Left ventricle myocardium inferior (tissue), 1 donor: ENCODE data around the gene THUMPD1. TPM values are rescaled to one million over a fixed set of nuclear protein-coding genes. Genes with fewer than 3 reads are reported as not detected.

Experiments used
- DNase-seq: peaks from one replicate; pipeline ENCODE4 v3.0.0-alpha.2; 2020
- H3K27ac ChIP-seq: fragments of 200-600 bp; replicated peaks from 2 replicates; pipeline ENCODE4 v1.8.0; 2021
- H3K27me3 ChIP-seq: fragments of 200-600 bp; 2 replicates; pipeline ENCODE4 v1.8.0; 2021; ENCODE audit warnings: low read depth
- H3K36me3 ChIP-seq: fragments of 200-600 bp; 2 replicates; pipeline ENCODE4 v1.8.0; 2021
- H3K4me1 ChIP-seq: fragments of 200-600 bp; 2 replicates; pipeline ENCODE4 v1.8.0; 2021
- H3K4me3 ChIP-seq: fragments of 200-600 bp; 2 replicates; pipeline ENCODE4 v1.8.0; 2021; ENCODE audit warnings: mild to moderate bottlenecking, moderate library complexity
- H3K9me3 ChIP-seq: fragments of 200-600 bp; replicated peaks from 2 replicates; pipeline ENCODE4 v1.8.0; 2021
- intact Hi-C: fragments of 100-400 bp; cut with micrococcal nuclease; formaldehyde crosslinking; loops from one replicate; pipeline ENCODE4 v1.11.0; 2022
- total RNA-seq: library from RNA; stranded (reverse); fragmentation: NEBNext Ultra II Directional; extraction: Animal tissue kit (Norgen Biotek cat#: 25700); gene quantifications from one replicate; pipeline ENCODE4 v1.2.1, GENCODE V29; 2021
- TF ChIP-seq, protein P1 (sequence below): fragments of 200-600 bp; IDR thresholded peaks from 2 replicates; pipeline ENCODE4 v1.8.0; 2021; ENCODE audit warnings: antibody characterized with exemption, mild to moderate bottlenecking, borderline replicate concordance
- donor health status: DM: no; HTN: yes; CAD: no; lungs with severe emphysema.

The THUMPD1 gene
- total RNA-seq, 1 donor from 2014 or later: 18.3 TPM

GRCh38 chr16:20735490-20735889, 6.1 kb downstream of the THUMPD1 start:
- intact Hi-C loops: no loop called here
- TF ChIP-seq, protein P1, sequence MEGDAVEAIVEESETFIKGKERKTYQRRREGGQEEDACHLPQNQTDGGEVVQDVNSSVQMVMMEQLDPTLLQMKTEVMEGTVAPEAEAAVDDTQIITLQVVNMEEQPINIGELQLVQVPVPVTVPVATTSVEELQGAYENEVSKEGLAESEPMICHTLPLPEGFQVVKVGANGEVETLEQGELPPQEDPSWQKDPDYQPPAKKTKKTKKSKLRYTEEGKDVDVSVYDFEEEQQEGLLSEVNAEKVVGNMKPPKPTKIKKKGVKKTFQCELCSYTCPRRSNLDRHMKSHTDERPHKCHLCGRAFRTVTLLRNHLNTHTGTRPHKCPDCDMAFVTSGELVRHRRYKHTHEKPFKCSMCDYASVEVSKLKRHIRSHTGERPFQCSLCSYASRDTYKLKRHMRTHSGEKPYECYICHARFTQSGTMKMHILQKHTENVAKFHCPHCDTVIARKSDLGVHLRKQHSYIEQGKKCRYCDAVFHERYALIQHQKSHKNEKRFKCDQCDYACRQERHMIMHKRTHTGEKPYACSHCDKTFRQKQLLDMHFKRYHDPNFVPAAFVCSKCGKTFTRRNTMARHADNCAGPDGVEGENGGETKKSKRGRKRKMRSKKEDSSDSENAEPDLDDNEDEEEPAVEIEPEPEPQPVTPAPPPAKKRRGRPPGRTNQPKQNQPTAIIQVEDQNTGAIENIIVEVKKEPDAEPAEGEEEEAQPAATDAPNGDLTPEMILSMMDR: no peak
- Histone ChIP-seq H3K36me3 (peaks cover 50% of the 10 kb centered on the region), H3K27ac (no peak overlapping the region), H3K9me3 (no peaks in the 10 kb centered on the region), H3K4me1 (peaks cover 33% of the 10 kb centered on the region), H3K4me3 (no peak overlapping the region), H3K27me3 (no peaks in the 10 kb centered on the region)
- DNase-seq: no peak

DNA sequence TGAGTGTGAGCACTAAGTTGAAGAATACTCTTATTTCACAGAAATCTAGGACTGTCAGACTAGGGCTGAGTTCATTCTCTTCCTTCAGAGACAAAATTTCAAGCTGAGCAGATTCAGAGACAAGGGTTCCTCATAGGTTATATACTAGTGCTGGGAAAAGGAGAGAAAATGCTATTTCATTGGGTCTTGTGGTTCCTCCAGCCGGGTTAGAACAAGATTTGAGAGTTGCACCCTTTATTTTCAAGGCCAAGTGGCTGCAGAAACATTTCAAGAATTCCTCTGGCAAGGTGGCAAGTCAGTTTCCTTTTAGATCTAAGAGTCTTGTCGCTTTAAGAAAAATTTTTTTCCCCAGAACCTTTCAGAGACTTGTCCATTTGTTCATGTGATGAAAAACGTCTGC, 6.8 kb downstream of the THUMPD1 start:
- no peaks in the 10 kb centered on the region for H3K27me3 ChIP-seq
- H3K36me3 ChIP-seq: peaks cover 50% of the 10 kb centered on the region
- TF ChIP-seq, protein P1: no peak
- no peak overlapping the region for H3K4me3 ChIP-seq
- intact Hi-C loops: no loop called here
- no peak overlapping the region for H3K27ac ChIP-seq
- H3K9me3 ChIP-seq: no peaks in the 10 kb centered on the region
- DNase-seq: no peak
- H3K4me1 ChIP-seq: peaks cover 26% of the 10 kb centered on the region

DNA sequence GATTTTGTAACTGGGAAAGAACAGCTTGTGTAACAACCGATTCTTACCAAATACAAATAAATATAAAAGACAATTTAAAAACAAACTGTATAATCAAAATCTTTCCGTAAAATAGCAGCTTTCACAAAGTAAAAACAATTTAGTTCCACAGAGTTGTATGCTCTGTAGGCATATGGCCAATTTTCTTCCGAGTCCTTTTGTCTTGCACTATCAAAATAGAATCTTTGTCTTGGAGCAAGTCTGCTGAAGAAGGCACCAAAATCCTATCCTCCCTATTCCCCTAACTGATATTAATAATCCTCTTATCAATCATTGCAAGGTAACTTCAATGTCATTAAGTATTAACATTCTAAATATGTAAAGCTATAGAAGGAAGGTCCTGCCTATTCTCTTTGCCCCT, 7.6 kb downstream of the THUMPD1 start:
- DNase-seq: no peak
- intact Hi-C loops: no loop called here
- Histone ChIP-seq H3K9me3 (no peaks in the 10 kb centered on the region), H3K4me1 (peaks cover 19% of the 10 kb centered on the region), H3K36me3 (peaks cover 50% of the 10 kb centered on the region), H3K4me3 (no peak overlapping the region), H3K27me3 (no peaks in the 10 kb centered on the region), H3K27ac (no peak overlapping the region)
- TF ChIP-seq, protein P1: no peak

GRCh38 chr16:20729141-20729540, 12.5 kb downstream of the THUMPD1 start:
- DNase-seq: no peak
- Histone ChIP-seq H3K27ac (no peak overlapping the region), H3K36me3 (peaks cover 3% of the 10 kb centered on the region), H3K4me1 (peaks cover 5% of the 10 kb centered on the region), H3K9me3 (no peaks in the 10 kb centered on the region), H3K4me3 (no peak overlapping the region), H3K27me3 (no peaks in the 10 kb centered on the region)
- intact Hi-C loops: no loop called here
- TF ChIP-seq, protein P1: no peak

- TF ChIP-seq, protein P1: no peak
Measured at GRCh38 chr16:20727181-20727580, 14.4 kb downstream of the THUMPD1 start.

GRCh38 chr16:20726661-20727060, 15.0 kb downstream of the THUMPD1 start:
- no peaks in the 10 kb centered on the region for H3K9me3 ChIP-seq
- H3K4me1 ChIP-seq: no peaks in the 10 kb centered on the region
- H3K4me3 ChIP-seq: no peak overlapping the region
- no peaks in the 10 kb centered on the region for H3K36me3 ChIP-seq
- H3K27ac ChIP-seq: no peak overlapping the region
- intact Hi-C loops: no loop called here
- DNase-seq: no peak
- no peaks in the 10 kb centered on the region for H3K27me3 ChIP-seq
- TF ChIP-seq, protein P1: no peak

More at GRCh38 chr16:20727181-20727580, 14.4 kb downstream of the THUMPD1 start:
- no peaks in the 10 kb centered on the region for H3K4me1 ChIP-seq
- H3K27me3 ChIP-seq: no peaks in the 10 kb centered on the region
- H3K4me3 ChIP-seq: no peak overlapping the region
- no peaks in the 10 kb centered on the region for H3K9me3 ChIP-seq
- no peak overlapping the region for H3K27ac ChIP-seq
- no peaks in the 10 kb centered on the region for H3K36me3 ChIP-seq
- intact Hi-C loops: no loop called here
- no peak for DNase-seq
